Fibroblast of skin of abdomen (primary cell): Measurements from ENCODE around the gene ELMO3.

Experiments
- DNase-seq: peaks from one replicate; pipeline ENCODE4 v3.0.0-alpha.2; 2013

The ELMO3 gene

GRCh38 chr16:67163999-67164558 lies 34.9 kb upstream of the ELMO3 start:
- DNase-seq, result no peak

GRCh38 chr16:67164599-67165061 lies 34.3 kb upstream of the ELMO3 start, which contains the start of gene HSF4:
Gene HSF4 (plus strand): TSS chr16:67164745. CDS start chr16:67164812, 67 bp downstream.
- DNase-seq, result no peak

- DNase-seq, result no peak
Measured at GRCh38 chr16:67165121-67166078, 33.5 kb upstream of the ELMO3 start.

- no peak for DNase-seq
Measured at GRCh38 chr16:67166110-67166547, 32.8 kb upstream of the ELMO3 start.

- no peak for DNase-seq
Measured at GRCh38 chr16:67166598-67167168, 32.2 kb upstream of the ELMO3 start.

GRCh38 chr16:67167588-67167987 lies 31.3 kb upstream of the ELMO3 start:
- DNase-seq, result no peak

- DNase-seq, result no peak
Measured at GRCh38 chr16:67169011-67169451, 29.9 kb upstream of the ELMO3 start.

GRCh38 chr16:67169642-67170167 lies 29.2 kb upstream of the ELMO3 start:
- DNase-seq, result no peak

GRCh38 chr16:67170168-67170948 lies 28.6 kb upstream of the ELMO3 start, which contains the start of gene NOL3:
Gene NOL3 (plus strand): TSS chr16:67170538.
- peak; percentile 82 for DNase-seq

- no peak for DNase-seq
Measured at GRCh38 chr16:67170949-67171649, 27.8 kb upstream of the ELMO3 start.

- DNase-seq, result no peak
Measured at GRCh38 chr16:67173323-67173722, 25.6 kb upstream of the ELMO3 start.

GRCh38 chr16:67173808-67174705 lies 24.9 kb upstream of the ELMO3 start:
- peak; percentile 73 for DNase-seq

- no peak for DNase-seq
Measured at GRCh38 chr16:67174706-67175231, 24.2 kb upstream of the ELMO3 start.

GRCh38 chr16:67176662-67177061 lies 22.3 kb upstream of the ELMO3 start:
- no peak for DNase-seq

GRCh38 chr16:67177743-67178699 lies 20.9 kb upstream of the ELMO3 start:
- peak; percentile 37 for DNase-seq

- DNase-seq, result no peak
Measured at GRCh38 chr16:67179421-67180080, 19.4 kb upstream of the ELMO3 start.

GRCh38 chr16:67180166-67180565 lies 18.8 kb upstream of the ELMO3 start:
- no peak for DNase-seq

GRCh38 chr16:67181346-67181745 lies 17.6 kb upstream of the ELMO3 start:
- peak; percentile 80 for DNase-seq
